ENCODE measurements around the gene ATP11A.

Gene ATP11A

GRCh38 chr13:112689303-112690245, at the start of gene ATP11A:
Gene ATP11A (plus strand): TSS chr13:112690038. CDS start chr13:112690417, 379 bp downstream.
- peak; percentile 59 for DNase-seq

GRCh38 chr13:112641456-112642089, 48.3 kb upstream of the ATP11A start:
- no peak for DNase-seq

- no peak for DNase-seq
These were observed 47.8 kb upstream of the ATP11A start for GRCh38 chr13:112642090-112642460.

- peak; percentile 57 for DNase-seq
These were observed 45.9 kb upstream of the ATP11A start for GRCh38 chr13:112643759-112644459.

GRCh38 chr13:112645327-112645914, 44.4 kb upstream of the ATP11A start:
- no peak for DNase-seq

- no peak for DNase-seq
These were observed 42.6 kb upstream of the ATP11A start for GRCh38 chr13:112647256-112647655.

GRCh38 chr13:112648101-112648500, 41.7 kb upstream of the ATP11A start:
- no peak for DNase-seq

GRCh38 chr13:112648966-112649690, 40.7 kb upstream of the ATP11A start:
- no peak for DNase-seq

- DNase-seq: no peak
These were observed 38.5 kb upstream of the ATP11A start for GRCh38 chr13:112651311-112651710.

GRCh38 chr13:112651750-112652511, 37.9 kb upstream of the ATP11A start:
- no peak for DNase-seq

GRCh38 chr13:112652512-112653070, 37.2 kb upstream of the ATP11A start:
- DNase-seq: no peak

- no peak for DNase-seq
These were observed 36.8 kb upstream of the ATP11A start for GRCh38 chr13:112653071-112653470.

- no peak for DNase-seq
These were observed 33.9 kb upstream of the ATP11A start for GRCh38 chr13:112655913-112656312.

- no peak for DNase-seq
These were observed 31.9 kb upstream of the ATP11A start for GRCh38 chr13:112657850-112658445.

GRCh38 chr13:112658808-112659207, 31.0 kb upstream of the ATP11A start:
- no peak for DNase-seq

- DNase-seq: no peak
These were observed 28.5 kb upstream of the ATP11A start for GRCh38 chr13:112661291-112661690.

- DNase-seq: no peak
These were observed 25.2 kb upstream of the ATP11A start for GRCh38 chr13:112664501-112665203.

GRCh38 chr13:112668924-112669323, 20.9 kb upstream of the ATP11A start:
- no peak for DNase-seq

- no peak for DNase-seq
These were observed 19.8 kb upstream of the ATP11A start for GRCh38 chr13:112669881-112670499.

GRCh38 chr13:112670864-112671263, 19.0 kb upstream of the ATP11A start:
- no peak for DNase-seq

Measured in NCI-H2029 (cell line).